Ectodermal cell (in vitro differentiated cells): ENCODE data around the gene NRCAM.

Experiments
- H3K27ac ChIP-seq: 2 replicates; pipeline ENCODE4 v1.7.0; 2013; ENCODE audit warnings: mild to moderate bottlenecking, low read depth, low read length; ENCODE audit not compliant: insufficient read depth, poor library complexity, severe bottlenecking
- H3K27me3 ChIP-seq: 2 replicates; pipeline ENCODE4 v1.7.0; 2013; ENCODE audit warnings: mild to moderate bottlenecking, low read length; ENCODE audit not compliant: insufficient read depth, control insufficient read depth, poor library complexity, severe bottlenecking
- H3K36me3 ChIP-seq: one replicate; pipeline ENCODE4 v1.7.0; 2013; ENCODE audit warnings: low read length; ENCODE audit not compliant: control insufficient read depth, insufficient read depth
- H3K4me1 ChIP-seq: one replicate; pipeline ENCODE4 v1.7.0; 2013; ENCODE audit warnings: low read length; ENCODE audit not compliant: control insufficient read depth, insufficient read depth
- H3K4me3 ChIP-seq: 2 replicates; pipeline ENCODE4 v1.7.0; 2013; ENCODE audit warnings: low read depth, low read length, control low read depth; ENCODE audit not compliant: insufficient read depth
- H3K9me3 ChIP-seq: 2 replicates; pipeline ENCODE4 v1.7.0; 2013; ENCODE audit warnings: mild to moderate bottlenecking, low read length, moderate library complexity; ENCODE audit not compliant: control insufficient read depth
- WGBS, 2 experiments: methylation state at CpG; one replicate each; pipeline ENCODE4 v1.1.7; 2013; ENCODE audit warnings: missing lambda C conversion rate in 2 of 2; 5-methylcytosine and 5-hydroxymethylcytosine counted together

Gene NRCAM

DNA sequence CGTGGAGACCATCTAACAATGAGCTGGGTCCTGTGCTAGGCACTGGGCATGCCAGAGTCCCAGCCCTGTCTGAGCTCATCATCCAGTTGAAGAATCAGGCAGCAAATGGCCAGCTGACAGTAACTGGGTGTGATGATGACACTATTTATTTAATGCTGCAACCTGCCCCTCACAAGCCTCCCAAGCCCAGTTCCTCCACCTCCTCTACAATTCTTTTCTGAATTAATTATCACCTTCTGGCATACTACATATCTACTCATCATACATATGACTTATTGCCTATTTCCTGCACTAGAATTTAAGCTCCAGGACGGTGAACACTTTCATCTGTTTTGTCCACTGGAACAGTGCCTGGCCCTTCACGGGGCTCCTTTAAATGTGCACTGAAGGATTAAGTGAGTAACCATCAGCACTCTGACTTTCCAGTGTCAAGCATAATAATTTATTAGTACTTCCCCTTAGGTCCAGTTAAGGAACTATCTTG lies 229.4 kb downstream of the NRCAM start:
- 90 to 93% methylated on average over 3 of the region's 3 CpGs for WGBS, 2 experiments

GRCh38 chr7:108225531-108226181 lies 230.6 kb downstream of the NRCAM start:
- 94 to 96% methylated on average over 2 of the region's 2 CpGs for WGBS, 2 experiments
- H3K4me1 ChIP-seq: no peaks in the 10 kb centered on the region

More for the DNA sequence above, 229.4 kb downstream of the NRCAM start:
- Histone ChIP-seq H3K27me3 (no peaks in the 10 kb centered on the region), H3K4me1 (no peaks in the 10 kb centered on the region), H3K27ac (no peak overlapping the region), H3K4me3 (no peak overlapping the region), H3K9me3 (no peaks in the 10 kb centered on the region), H3K36me3 (peaks cover 6% of the 10 kb centered on the region)

GRCh38 chr7:108224387-108224786 lies 231.8 kb downstream of the NRCAM start:
- peaks cover 8% of the 10 kb centered on the region for H3K36me3 ChIP-seq
- no peak overlapping the region for H3K27ac ChIP-seq
- 100% methylated on average over 1 of the region's 1 CpG; no CpG with 5 or more reads in 1 of the 2 experiments for WGBS, 2 experiments
- no peaks in the 10 kb centered on the region for H3K27me3 ChIP-seq
- H3K4me3 ChIP-seq: no peak overlapping the region
- no peaks in the 10 kb centered on the region for H3K4me1 ChIP-seq
- no peaks in the 10 kb centered on the region for H3K9me3 ChIP-seq

More at GRCh38 chr7:108225531-108226181, 230.6 kb downstream of the NRCAM start:
- no peak overlapping the region for H3K27ac ChIP-seq
- no peaks in the 10 kb centered on the region for H3K27me3 ChIP-seq
- H3K36me3 ChIP-seq: peaks cover 8% of the 10 kb centered on the region
- H3K4me3 ChIP-seq: no peak overlapping the region
- H3K9me3 ChIP-seq: no peaks in the 10 kb centered on the region

- no peaks in the 10 kb centered on the region for H3K9me3 ChIP-seq
- no peak overlapping the region for H3K4me3 ChIP-seq
- no peak overlapping the region for H3K27ac ChIP-seq
- H3K27me3 ChIP-seq: no peaks in the 10 kb centered on the region
- 65 to 67% methylated on average over 7 of the region's 7 CpGs for WGBS, 2 experiments
- peaks cover 4% of the 10 kb centered on the region for H3K36me3 ChIP-seq
- H3K4me1 ChIP-seq: no peaks in the 10 kb centered on the region
Measured at GRCh38 chr7:108222236-108222892, 233.9 kb downstream of the NRCAM start.

DNA sequence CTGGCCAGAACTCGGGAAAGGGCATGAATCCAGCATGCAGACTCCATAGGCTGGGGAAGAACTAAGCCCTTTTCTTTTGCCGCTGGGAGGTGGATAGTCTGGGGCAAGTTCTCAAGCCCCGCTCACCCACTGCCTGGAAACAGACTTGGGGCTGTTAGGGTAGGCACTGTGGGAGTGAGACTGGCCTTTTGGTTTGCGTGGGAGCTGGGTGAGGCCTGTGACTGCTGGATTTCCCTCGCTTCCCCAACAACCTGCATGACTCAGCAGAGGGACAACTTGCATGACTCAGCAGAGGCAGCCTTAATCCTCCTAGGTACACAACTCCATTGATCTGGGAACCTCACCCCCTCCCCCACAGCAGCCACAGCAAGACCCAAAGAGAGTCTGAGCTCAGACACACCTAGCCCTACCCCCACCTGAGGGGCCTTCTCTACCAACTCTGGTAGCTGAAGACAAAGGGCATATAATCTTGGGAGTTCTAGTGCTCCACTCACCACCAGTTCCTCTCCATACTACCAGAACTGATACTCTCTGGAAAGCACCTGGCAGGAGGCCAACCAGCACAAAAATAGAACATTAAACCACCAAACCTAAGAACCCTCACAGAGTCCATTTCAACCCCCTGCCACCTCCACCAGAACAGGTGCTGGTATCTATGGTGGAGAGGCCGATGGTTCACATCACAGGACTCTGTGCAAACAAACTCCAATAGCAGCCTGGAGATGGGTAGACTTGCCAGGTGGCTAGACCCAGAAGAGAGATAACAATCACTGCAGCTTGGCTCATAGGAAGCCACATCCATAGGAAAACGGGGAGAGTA lies 244.6 kb downstream of the NRCAM start:
- Histone ChIP-seq H3K27ac (no peak overlapping the region), H3K4me3 (no peak overlapping the region), H3K36me3 (peaks cover 13% of the 10 kb centered on the region), H3K27me3 (no peaks in the 10 kb centered on the region), H3K4me1 (no peaks in the 10 kb centered on the region), H3K9me3 (peaks cover 2% of the 10 kb centered on the region)
- WGBS, 2 experiments: 95 to 96% methylated on average over 7 of the region's 7 CpGs

GRCh38 chr7:108210796-108211195 lies 245.4 kb downstream of the NRCAM start:
- WGBS, 2 experiments: 94 to 98% methylated on average over 3 of the region's 3 CpGs
- Histone ChIP-seq H3K27ac (no peak overlapping the region), H3K4me1 (no peaks in the 10 kb centered on the region), H3K9me3 (peaks cover 2% of the 10 kb centered on the region), H3K4me3 (no peak overlapping the region), H3K36me3 (peaks cover 18% of the 10 kb centered on the region), H3K27me3 (no peaks in the 10 kb centered on the region)

DNA sequence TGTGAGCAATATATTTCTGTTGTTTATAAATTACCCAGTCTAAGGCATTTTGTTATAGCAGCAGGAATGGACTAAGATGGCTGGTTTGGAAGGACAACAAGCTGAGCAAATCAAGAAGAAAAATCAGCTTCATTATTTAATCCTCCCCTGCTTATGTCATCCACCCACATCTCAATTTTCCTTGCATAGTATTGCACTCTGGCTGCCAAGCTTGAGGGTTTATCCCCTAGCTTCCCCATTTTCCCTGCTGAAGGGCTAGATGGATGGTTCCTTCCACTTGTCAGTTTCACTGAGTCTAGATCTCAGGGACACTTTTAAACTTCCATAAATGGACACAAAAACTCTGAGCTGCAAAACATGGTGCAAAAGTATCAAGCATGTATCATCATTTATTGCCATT lies 250.9 kb downstream of the NRCAM start:
- no peak overlapping the region for H3K27ac ChIP-seq
- H3K9me3 ChIP-seq: no peaks in the 10 kb centered on the region
- H3K36me3 ChIP-seq: peaks cover 14% of the 10 kb centered on the region
- H3K4me3 ChIP-seq: no peak overlapping the region
- H3K4me1 ChIP-seq: no peaks in the 10 kb centered on the region
- H3K27me3 ChIP-seq: no peaks in the 10 kb centered on the region

GRCh38 chr7:108204281-108204796 lies 251.9 kb downstream of the NRCAM start:
- H3K36me3 ChIP-seq: peaks cover 16% of the 10 kb centered on the region
- H3K27me3 ChIP-seq: no peaks in the 10 kb centered on the region
- no peak overlapping the region for H3K4me3 ChIP-seq
- no peak overlapping the region for H3K27ac ChIP-seq
- no peaks in the 10 kb centered on the region for H3K4me1 ChIP-seq
- no peaks in the 10 kb centered on the region for H3K9me3 ChIP-seq
- 93 to 94% methylated on average over 8 of the region's 8 CpGs for WGBS, 2 experiments

GRCh38 chr7:108203537-108203936 lies 252.7 kb downstream of the NRCAM start:
- Histone ChIP-seq H3K36me3 (peaks cover 18% of the 10 kb centered on the region), H3K4me1 (no peaks in the 10 kb centered on the region), H3K27ac (no peak overlapping the region), H3K4me3 (no peak overlapping the region), H3K9me3 (no peaks in the 10 kb centered on the region), H3K27me3 (no peaks in the 10 kb centered on the region)
- WGBS, 2 experiments: 88% methylated on average over 5 of the region's 5 CpGs

DNA sequence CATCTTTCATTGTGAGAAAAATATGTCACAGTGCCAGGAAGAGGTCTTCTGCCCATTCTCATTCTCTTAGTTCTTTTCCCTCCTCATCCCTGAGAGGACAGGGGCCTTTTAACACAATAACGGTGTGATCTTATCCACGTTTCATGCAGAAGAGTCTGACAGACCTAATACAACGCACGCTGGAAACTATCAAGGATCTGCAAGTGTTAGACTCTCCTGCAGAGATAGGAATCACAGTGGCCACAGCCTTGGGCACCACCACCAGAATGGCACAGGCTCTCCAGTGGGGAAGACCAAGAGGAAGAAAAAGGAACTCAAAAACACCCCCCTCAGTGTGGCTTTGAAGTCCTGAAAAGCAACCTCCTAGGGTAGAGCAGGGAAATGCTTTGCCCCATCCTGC lies 253.5 kb downstream of the NRCAM start:
- no peaks in the 10 kb centered on the region for H3K4me1 ChIP-seq
- no peaks in the 10 kb centered on the region for H3K9me3 ChIP-seq
- no peaks in the 10 kb centered on the region for H3K27me3 ChIP-seq
- H3K4me3 ChIP-seq: no peak overlapping the region
- H3K27ac ChIP-seq: no peak overlapping the region
- H3K36me3 ChIP-seq: peaks cover 18% of the 10 kb centered on the region
- WGBS, 2 experiments: 80 to 83% methylated on average over 4 of the region's 4 CpGs
